Ovary (tissue), 3 donors: ENCODE results near the gene FAM20C.

ENCODE experiments used
- CTCF ChIP-seq, 3 donors: fragments of 450-650 bp in 2 of 3; fragments of 200-600 bp in 1 of 3; IDR thresholded peaks; one replicate each; pipeline versions ENCODE4 v1.5.1 to v1.8.0; 2016 to 2022; ENCODE audit warnings: antibody characterized with exemption in 3 of 3, mild to moderate bottlenecking in 1 of 3
- POLR2A ChIP-seq: fragments of 450-650 bp; IDR thresholded peaks from one replicate; pipeline ENCODE4 v1.6.1; 2017; ENCODE audit warnings: antibody characterized with exemption, mild to moderate bottlenecking, moderate library complexity
- donor health status: DM: no; HTN: no; CAD: no.

- no peak for TF ChIP-seq CTCF (IDR thresholded peaks at IDR 0.05)
- TF ChIP-seq POLR2A, result no peak
These were observed 61.4 kb downstream of the FAM20C start for GRCh38 chr7:253581-254336.
